ENCODE measurements around the gene SIM2. TPM values are rescaled to one million over a fixed set of nuclear protein-coding genes. Genes with fewer than 3 reads are reported as not detected.

Gene SIM2
- polyA plus RNA-seq, 1 experiment, result not detected

DNA sequence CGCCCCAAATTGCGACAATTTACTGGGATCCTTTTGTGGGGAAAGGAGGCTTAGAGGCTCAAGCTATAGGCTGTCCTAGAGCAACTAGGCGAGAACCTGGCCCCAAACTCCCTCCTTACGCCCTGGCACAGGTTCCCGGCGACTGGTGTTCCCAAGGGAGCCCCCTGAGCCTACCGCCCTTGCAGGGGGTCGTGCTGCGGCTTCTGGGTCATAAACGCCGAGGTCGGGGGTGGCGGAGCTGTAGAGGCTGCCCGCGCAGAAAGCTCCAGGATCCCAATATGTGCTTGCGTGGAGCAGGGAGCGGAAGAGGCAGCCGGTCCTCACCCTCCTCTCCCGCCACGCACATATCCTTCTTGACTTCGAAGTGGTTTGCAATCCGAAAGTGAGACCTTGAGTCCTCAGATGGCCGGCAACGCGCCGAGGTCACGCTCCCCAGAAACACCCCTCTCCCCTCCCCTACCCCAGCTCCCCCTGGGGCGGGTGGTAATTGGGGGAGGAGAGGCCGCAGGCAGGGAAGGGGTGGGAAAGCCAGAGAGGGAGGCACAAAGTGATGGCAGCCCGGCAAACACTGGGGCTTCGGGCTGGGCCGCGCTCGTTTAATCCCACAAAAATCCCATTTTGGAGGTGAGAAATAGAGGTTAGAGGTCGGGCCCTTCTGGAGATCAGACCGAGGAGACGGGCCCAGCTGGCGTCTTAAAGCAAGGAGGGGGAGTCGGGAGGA lies 6.2 kb downstream of the SIM2 start:
- Histone ChIP-seq H3K27me3 (ENCODE audit: control insufficient read depth, insufficient read depth, low read length) (peaks cover 91% of the 10 kb centered on the region), H3K4me3 (ENCODE audit: low read depth, low read length) (no peak overlapping the region), H3K36me3 (ENCODE audit: control insufficient read depth, insufficient read depth, low read length) (no peaks in the 10 kb centered on the region)
- no peak for DNase-seq (ENCODE audit: low read depth)
- ChIA-PET CTCF (interaction anchor here (0.6 kb wide), 1 partner anchor 276 kb away, joined by 3 read pairs; no protein-coding TSS in a partner anchor), POLR2A (no interaction called here)
- TF ChIP-seq, protein P1, sequence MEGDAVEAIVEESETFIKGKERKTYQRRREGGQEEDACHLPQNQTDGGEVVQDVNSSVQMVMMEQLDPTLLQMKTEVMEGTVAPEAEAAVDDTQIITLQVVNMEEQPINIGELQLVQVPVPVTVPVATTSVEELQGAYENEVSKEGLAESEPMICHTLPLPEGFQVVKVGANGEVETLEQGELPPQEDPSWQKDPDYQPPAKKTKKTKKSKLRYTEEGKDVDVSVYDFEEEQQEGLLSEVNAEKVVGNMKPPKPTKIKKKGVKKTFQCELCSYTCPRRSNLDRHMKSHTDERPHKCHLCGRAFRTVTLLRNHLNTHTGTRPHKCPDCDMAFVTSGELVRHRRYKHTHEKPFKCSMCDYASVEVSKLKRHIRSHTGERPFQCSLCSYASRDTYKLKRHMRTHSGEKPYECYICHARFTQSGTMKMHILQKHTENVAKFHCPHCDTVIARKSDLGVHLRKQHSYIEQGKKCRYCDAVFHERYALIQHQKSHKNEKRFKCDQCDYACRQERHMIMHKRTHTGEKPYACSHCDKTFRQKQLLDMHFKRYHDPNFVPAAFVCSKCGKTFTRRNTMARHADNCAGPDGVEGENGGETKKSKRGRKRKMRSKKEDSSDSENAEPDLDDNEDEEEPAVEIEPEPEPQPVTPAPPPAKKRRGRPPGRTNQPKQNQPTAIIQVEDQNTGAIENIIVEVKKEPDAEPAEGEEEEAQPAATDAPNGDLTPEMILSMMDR (IDR thresholded peaks at IDR 0.05; ENCODE audit: insufficient read depth, low read depth, low read length), result no peak

DNA sequence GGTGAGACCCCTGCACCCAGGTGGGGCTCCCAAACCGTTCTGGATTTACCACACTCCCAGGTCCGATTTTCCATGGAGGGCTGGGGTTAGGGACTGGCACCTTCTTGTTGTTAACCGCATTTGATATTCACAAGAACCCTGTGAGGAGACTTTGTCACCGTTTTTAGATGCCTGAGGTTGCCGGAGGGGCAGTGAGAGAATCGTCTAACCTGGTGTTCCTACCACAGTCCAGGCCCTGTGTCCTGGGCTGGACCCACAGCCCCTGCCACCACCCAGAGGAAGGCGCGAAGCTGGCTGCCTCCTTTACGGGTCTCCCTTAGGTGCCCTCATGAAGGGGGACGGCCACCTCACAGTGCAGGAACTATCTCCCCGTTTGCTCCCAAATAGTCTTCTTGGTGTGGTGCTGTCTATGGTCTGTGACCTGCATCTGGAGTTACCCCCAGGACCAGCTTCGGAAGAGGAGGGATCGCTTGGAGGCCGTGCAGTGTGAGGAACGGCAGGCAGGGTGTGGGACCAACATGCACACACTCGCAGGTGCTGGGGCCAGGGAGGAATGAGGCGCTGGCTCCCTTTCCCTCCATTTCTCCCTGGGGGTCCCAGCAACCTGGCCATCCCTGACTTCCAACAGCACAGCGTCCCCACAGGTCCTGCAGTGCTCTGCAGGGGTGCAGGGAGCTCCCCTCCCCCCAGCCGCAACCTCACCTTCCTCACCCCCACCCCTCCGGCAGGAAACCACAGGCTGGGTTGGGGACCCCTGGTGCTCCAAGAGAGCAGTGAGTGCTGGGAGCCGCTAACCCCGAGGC lies 7.0 kb downstream of the SIM2 start:
- ChIA-PET POLR2A (no interaction called here), CTCF (interaction anchor here (0.6 kb wide), 1 partner anchor 277 kb away, joined by 3 read pairs; no protein-coding TSS in a partner anchor)

DNA sequence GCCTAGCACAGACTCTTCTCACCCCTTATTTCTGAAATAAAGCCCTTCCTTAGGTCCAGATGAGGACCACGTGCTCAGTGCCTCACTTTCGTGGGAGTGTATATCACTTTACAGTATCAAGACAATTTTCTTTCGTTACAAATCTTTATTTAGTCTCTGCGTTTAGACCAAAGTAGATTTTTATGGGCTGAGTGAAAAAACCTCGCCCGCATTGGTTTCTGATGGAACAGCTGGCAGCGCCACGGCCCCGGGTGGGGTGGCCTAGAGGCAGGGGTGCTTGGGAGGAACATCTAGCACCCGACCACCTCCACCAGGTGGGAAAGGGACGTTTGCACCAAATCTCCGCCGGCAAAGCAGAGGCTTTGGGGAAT lies 7.6 kb downstream of the SIM2 start:
- H3K27me3 ChIP-seq (ENCODE audit: control insufficient read depth, insufficient read depth, low read length), result peaks cover 84% of the 10 kb centered on the region

More for the DNA sequence above, 7.0 kb downstream of the SIM2 start:
- peaks cover 90% of the 10 kb centered on the region for H3K27me3 ChIP-seq (ENCODE audit: control insufficient read depth, insufficient read depth, low read length)
- no peak for DNase-seq (ENCODE audit: low read depth)
- H3K4me3 ChIP-seq (ENCODE audit: low read depth, low read length), result no peak overlapping the region
- TF ChIP-seq, protein P1 (IDR thresholded peaks at IDR 0.05; ENCODE audit: insufficient read depth, low read depth, low read length), result no peak
- H3K36me3 ChIP-seq (ENCODE audit: control insufficient read depth, insufficient read depth, low read length), result no peaks in the 10 kb centered on the region

DNA sequence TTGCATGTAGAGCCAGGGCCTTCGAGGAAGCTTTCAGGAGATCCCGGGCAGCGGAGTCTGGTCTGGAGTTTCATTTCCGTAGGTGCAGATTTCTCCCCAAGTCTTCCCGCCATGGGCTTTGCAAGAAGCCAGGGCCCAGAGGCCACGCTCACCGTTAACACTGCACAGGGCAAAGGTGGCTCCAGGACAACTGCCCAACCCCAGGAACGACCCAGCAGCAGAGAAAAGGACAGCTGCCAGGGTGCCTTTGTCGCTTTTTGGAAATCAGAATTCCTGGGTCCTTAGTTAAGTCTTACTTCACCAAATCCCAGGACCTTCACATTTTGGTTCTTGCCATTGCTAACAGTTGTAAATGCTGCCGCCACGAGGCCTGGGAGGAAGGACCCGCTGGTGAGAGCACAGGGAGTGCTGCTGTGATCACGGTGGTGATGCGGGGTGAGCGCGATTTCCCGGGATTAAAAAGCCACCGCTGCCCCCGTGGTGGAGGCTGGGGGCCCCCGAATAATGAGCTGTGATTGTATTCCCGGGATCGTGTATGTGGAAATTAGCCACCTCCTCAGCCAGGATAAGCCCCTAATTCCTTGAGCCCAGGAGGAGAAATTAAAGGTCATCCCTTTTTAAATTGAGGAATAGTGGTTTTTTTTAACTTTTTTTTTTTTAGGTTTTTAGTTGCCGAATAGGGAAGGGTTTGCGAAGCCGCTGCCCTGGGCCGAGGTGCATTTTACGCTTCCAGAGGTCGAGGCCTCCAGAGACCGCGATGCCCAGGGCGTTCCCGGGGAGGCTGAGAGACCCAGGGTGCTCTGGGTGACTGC lies 8.2 kb downstream of the SIM2 start:
- peaks cover 81% of the 10 kb centered on the region for H3K27me3 ChIP-seq (ENCODE audit: control insufficient read depth, insufficient read depth, low read length)
- TF ChIP-seq, protein P1 (IDR thresholded peaks at IDR 0.05; ENCODE audit: insufficient read depth, low read depth, low read length), result no peak
- no peaks in the 10 kb centered on the region for H3K36me3 ChIP-seq (ENCODE audit: control insufficient read depth, insufficient read depth, low read length)
- DNase-seq (ENCODE audit: low read depth), result no peak
- no peak overlapping the region for H3K4me3 ChIP-seq (ENCODE audit: low read depth, low read length)
- POLR2A ChIA-PET, result no interaction called here
- CTCF ChIA-PET, result interaction anchor here (0.8 kb wide), 1 partner anchor 76 kb away, joined by 3 read pairs; no protein-coding TSS in a partner anchor

More for the DNA sequence above, 7.6 kb downstream of the SIM2 start:
- Histone ChIP-seq H3K36me3 (ENCODE audit: control insufficient read depth, insufficient read depth, low read length) (no peaks in the 10 kb centered on the region), H3K4me3 (ENCODE audit: low read depth, low read length) (no peak overlapping the region)
- DNase-seq (ENCODE audit: low read depth), result no peak
- ChIA-PET CTCF (interaction anchor here (0.8 kb wide), 1 partner anchor 75 kb away, joined by 3 read pairs; no protein-coding TSS in a partner anchor), POLR2A (no interaction called here)
- TF ChIP-seq, protein P1 (IDR thresholded peaks at IDR 0.05; ENCODE audit: insufficient read depth, low read depth, low read length), result no peak
